Heart left ventricle (tissue), 16 donors: ENCODE measurements around the gene FAM131A. TPM values are rescaled to one million over a fixed set of nuclear protein-coding genes. Genes with fewer than 3 reads are reported as not detected.

Experiments used
- ATAC-seq, 4 donors: fragments of 200-7000 bp; cut with Tn5 transposase; one replicate each; pipeline ENCODE4 v1.9.1; 2020 to 2022; ENCODE audit warnings: moderate library complexity in 4 of 4, mild to moderate bottlenecking in 3 of 4, moderate number of reproducible peaks in 1 of 4
- DNase-seq, 5 donors: peaks; one replicate each; pipeline ENCODE4 v3.0.0-alpha.2; 2020
- H3K27ac ChIP-seq, 12 donors: fragments of 200-600 bp; sonication (generic) in 4 of 12; one replicate each; pipeline versions ENCODE4 v1.5.0 to v1.8.0; 2016 to 2022; ENCODE audit warnings: mild to moderate bottlenecking in 2 of 12
- H3K27me3 ChIP-seq, 9 donors: fragments of 200-600 bp; sonication (generic) in 2 of 9; one replicate each; pipeline versions ENCODE4 v1.5.1 to v1.8.0; 2016 to 2022; ENCODE audit warnings: mild to moderate bottlenecking in 3 of 9
- H3K36me3 ChIP-seq, 9 donors: fragments of 200-600 bp; sonication (generic) in 2 of 9; one replicate each; pipeline versions ENCODE4 v1.5.0 to v1.8.0; 2018 to 2022; ENCODE audit warnings: mild to moderate bottlenecking in 2 of 9
- H3K4me1 ChIP-seq, 12 donors: fragments of 200-600 bp; sonication (generic) in 4 of 12; one replicate each; pipeline versions ENCODE4 v1.5.0 to v1.8.0; 2016 to 2022; ENCODE audit warnings: mild to moderate bottlenecking in 3 of 12
- H3K4me3 ChIP-seq, 12 donors: fragments of 200-600 bp; sonication (generic) in 4 of 12; one replicate each; pipeline versions ENCODE4 v1.5.0 to v1.8.0; 2017 to 2022; ENCODE audit warnings: mild to moderate bottlenecking in 9 of 12, moderate library complexity in 4 of 12
- H3K9me3 ChIP-seq, 12 donors: fragments of 200-600 bp; sonication (generic) in 4 of 12; one replicate each; pipeline versions ENCODE4 v1.5.0 to v1.8.0; 2016 to 2022; ENCODE audit warnings: mild to moderate bottlenecking in 1 of 12
- CTCF ChIP-seq, 12 donors: fragments of 200-600 bp; sonication (generic) in 4 of 12; IDR thresholded peaks; one replicate each; pipeline versions ENCODE4 v1.5.0 to v1.8.0; 2018 to 2022; ENCODE audit warnings: antibody characterized with exemption in 12 of 12, mild to moderate bottlenecking in 5 of 12
- POLR2A ChIP-seq, 2 donors: fragments of 450-650 bp; IDR thresholded peaks; one replicate each; pipeline ENCODE4 v1.6.1; 2017; ENCODE audit warnings: antibody characterized with exemption in 2 of 2, mild to moderate bottlenecking in 2 of 2, moderate library complexity in 2 of 2
- WGBS, 4 donors: extraction: QIAGEN DNeasy Blood & Tissue Kit in 2 of 4; methylation state at CpG; one replicate each; pipeline versions ENCODE4 v1.1.5 to v1.1.7; 2013 to 2018; 5-methylcytosine and 5-hydroxymethylcytosine counted together
- intact Hi-C, 10 donors: fragments of 100-400 bp; cut with DNase I; formaldehyde crosslinking; loops; one replicate each; pipeline versions ENCODE4 v1.11.1 to v1.14.2; 2022
- polyA plus RNA-seq, 2 donors: library from polyadenylated mRNA; stranded (reverse); fragments of 200-250 nt; gene quantifications; one replicate each; pipeline ENCODE4 v1.2.3, GENCODE V29; 2013
- total RNA-seq, 9 donors: library from RNA; depleted of rRNA in 2 of 9; stranded (reverse); fragments of >200 nt in 2 of 9; fragmentation: NEBNext Ultra II Directional in 3 of 9; extraction: Animal tissue kit (Norgen Biotek cat#: 25700) in 3 of 9; gene quantifications; one replicate each; pipeline versions ENCODE4 v1.1.0 to v1.2.4, GENCODE V29; 2016 to 2023
- donor health status: ischemic (EF 13 %, LVEDD 7.1; RV severe dilation, severe dysfunction).
- donor health status: healthy with polysubstance abuse.
- donor health status: DM: no; HTN: yes; CAD: no.
- donor health status: DM: no; HTN: no; CAD: no.
- donor health status: ischemic (EF 25% LVEDD 6.9; RV normal size, moderate dysfunction).
- donor health status: ischemic (EF 25% LVEDD 5.7; RV mildly dilated, moderate dysfunction).
- donor health status: healthy.
- donor health status: DM: yes; HTN: yes; CAD: no.
- donor health status: ischemic (EF 35%, LVEDD 5.7; RV mildly dilated, moderate dysfunction).
- donor health status: nonischemic (EF 11% LVEDD 7.7; RV severe dilation, severe dysfunction).
- donor health status: DM: yes; HTN: yes; CAD: no.
- donor health status: PGD.
- donor health status: ischemic (EF 29% LVEDD 5.4; RV normal size, mild dysfunction).
- donor health status: nonischemic (EF 23%, LVEDD 6.1; RV moderate dilation, normal function).

FAM131A gene
- total and polyA plus RNA-seq, 11 donors = 21.9 to 53.2 (median 30.9) TPM

GRCh38 chr3:184305577-184305976, 31.8 kb upstream of the FAM131A start:
- ATAC-seq = peak in 1 of 4 donors; percentile 23

GRCh38 chr3:184306341-184306972, 30.9 kb upstream of the FAM131A start:
- Histone ChIP-seq H3K4me3 (no peak overlapping the region), H3K4me1 (no peaks in the 10 kb centered on the region), H3K36me3 (peaks cover 5 to 84% (median 77%) of the 10 kb centered on the region in 9 donors), H3K27ac (no peak overlapping the region), H3K9me3 (no peaks in the 10 kb centered on the region), H3K27me3 (no peaks in the 10 kb centered on the region)
- WGBS, 4 donors = 89 to 95% (median 91%) methylated on average over 4 of the region's 4 CpGs
- TF ChIP-seq CTCF (IDR thresholded peaks at IDR 0.05) = no peak
- TF ChIP-seq POLR2A (IDR thresholded peaks at IDR 0.05) = no peak
- intact Hi-C loops = loop anchor here in 1 of 10 donors (5.0 kb wide), 1 partner anchor 51 kb away; no protein-coding TSS in a partner anchor
- ATAC-seq (no peak), DNase-seq (no peak)

More at GRCh38 chr3:184305577-184305976, 31.8 kb upstream of the FAM131A start:
- intact Hi-C loops = loop anchor here in 1 of 10 donors (5.0 kb wide), 1 partner anchor 52 kb away; no protein-coding TSS in a partner anchor
- no peak overlapping the region for H3K4me3 ChIP-seq
- H3K27me3 ChIP-seq = no peaks in the 10 kb centered on the region
- no peaks in the 10 kb centered on the region for H3K9me3 ChIP-seq
- peaks cover 0 to 4% (median 3%) of the 10 kb centered on the region in 12 donors for H3K4me1 ChIP-seq
- WGBS, 4 donors = 57 to 75% (median 67%) methylated on average over 1 of the region's 1 CpG
- no peak overlapping the region for H3K27ac ChIP-seq
- peak in 9 of 12 donors; percentile 6 to 39 (median 28) for TF ChIP-seq CTCF (IDR thresholded peaks at IDR 0.05)
- TF ChIP-seq POLR2A (IDR thresholded peaks at IDR 0.05) = no peak
- H3K36me3 ChIP-seq = peaks cover 5 to 92% (median 86%) of the 10 kb centered on the region in 9 donors
- no peak for DNase-seq

GRCh38 chr3:184307915-184308314, 29.5 kb upstream of the FAM131A start:
- Histone ChIP-seq H3K4me1 (no peaks in the 10 kb centered on the region), H3K27ac (no peak overlapping the region), H3K27me3 (no peaks in the 10 kb centered on the region), H3K4me3 (no peak overlapping the region), H3K36me3 (peaks cover 5 to 69% (median 63%) of the 10 kb centered on the region in 9 donors), H3K9me3 (no peaks in the 10 kb centered on the region)
- TF ChIP-seq POLR2A (IDR thresholded peaks at IDR 0.05) (no peak), CTCF (IDR thresholded peaks at IDR 0.05) (no peak)
- DNase-seq = no peak
- intact Hi-C loops = loop anchor here in 1 of 10 donors (5.0 kb wide), 1 partner anchor 49 kb away; no protein-coding TSS in a partner anchor
- WGBS, 4 donors = 93 to 98% (median 94%) methylated on average over 9 of the region's 9 CpGs
- ATAC-seq = no peak

GRCh38 chr3:184308744-184309143, 28.7 kb upstream of the FAM131A start:
- ATAC-seq (no peak), DNase-seq (peak in 2 of 5 donors; percentile 3 to 13)
- TF ChIP-seq POLR2A (IDR thresholded peaks at IDR 0.05) (no peak), CTCF (IDR thresholded peaks at IDR 0.05) (no peak)
- Histone ChIP-seq H3K4me3 (no peak overlapping the region), H3K36me3 (peaks cover 2 to 61% (median 55%) of the 10 kb centered on the region in 9 donors), H3K4me1 (peaks cover 0 to 2% (median 0%) of the 10 kb centered on the region in 12 donors), H3K27me3 (no peaks in the 10 kb centered on the region), H3K9me3 (no peaks in the 10 kb centered on the region), H3K27ac (no peak overlapping the region)
- 63 to 74% (median 67%) methylated on average over 7 of the region's 7 CpGs for WGBS, 4 donors
- intact Hi-C loops = loop anchor here in 1 of 10 donors (5.0 kb wide), 1 partner anchor 49 kb away; no protein-coding TSS in a partner anchor
